ENCODE measurements around the gene SNAPC1.

The SNAPC1 gene

GRCh38 chr14:61737915-61738314 is 24.3 kb upstream of the SNAPC1 start:
- no peaks in the 10 kb centered on the region for H3K27me3 ChIP-seq (ENCODE audit: insufficient read depth, low read length)
- no peaks in the 10 kb centered on the region for H3K9me3 ChIP-seq (ENCODE audit: low read length)
- H3K4me1 ChIP-seq (ENCODE audit: insufficient read depth, low read length, severe bottlenecking) = no peaks in the 10 kb centered on the region
- no peaks in the 10 kb centered on the region; the same call in 1 of the 2 replicates for H3F3A ChIP-seq (ENCODE audit: insufficient read depth, low read length)
- H3K79me2 ChIP-seq (ENCODE audit: insufficient read depth, low read length) = peaks cover 17% of the 10 kb centered on the region; the same call in 1 of the 2 replicates
- H3K36me3 ChIP-seq (ENCODE audit: insufficient read depth, low read length) = peaks cover 100% of the 10 kb centered on the region
- no peak overlapping the region for H3K27ac ChIP-seq (ENCODE audit: low read depth, low read length, poor library complexity, severe bottlenecking)
- TF ChIP-seq CTCF (IDR thresholded peaks at IDR 0.05; ENCODE audit: low read length) (no peak), EZH2 (IDR thresholded peaks at IDR 0.05; ENCODE audit: borderline replicate concordance, low read length) (no peak)
- no peak overlapping the region for H3K4me3 ChIP-seq (ENCODE audit: low read depth, low read length, poor library complexity, severe bottlenecking)
- no peak overlapping the region for H3K9ac ChIP-seq (ENCODE audit: low read length)
- no peaks in the 10 kb centered on the region for H4K20me1 ChIP-seq (ENCODE audit: insufficient read depth, low read length)
- H2AFZ ChIP-seq (ENCODE audit: low read length) = no peak overlapping the region
- no peak overlapping the region for H3K4me2 ChIP-seq (ENCODE audit: low read length)
- no peaks in the 10 kb centered on the region for H3K9me2 ChIP-seq (ENCODE audit: low read depth, low read length)

GRCh38 chr14:61739133-61739532 is 23.1 kb upstream of the SNAPC1 start:
- Histone ChIP-seq H3K4me1 (ENCODE audit: insufficient read depth, low read length, severe bottlenecking) (no peaks in the 10 kb centered on the region), H3K9ac (ENCODE audit: low read length) (no peak overlapping the region), H2AFZ (ENCODE audit: low read length) (no peak overlapping the region), H3K9me2 (ENCODE audit: low read depth, low read length) (no peaks in the 10 kb centered on the region), H3F3A (ENCODE audit: insufficient read depth, low read length) (no peaks in the 10 kb centered on the region; the same call in 1 of the 2 replicates), H3K27ac (ENCODE audit: low read depth, low read length, poor library complexity, severe bottlenecking) (no peak overlapping the region), H3K79me2 (ENCODE audit: insufficient read depth, low read length) (peaks cover 17% of the 10 kb centered on the region; the same call in 1 of the 2 replicates), H3K4me3 (ENCODE audit: low read depth, low read length, poor library complexity, severe bottlenecking) (no peak overlapping the region), H3K9me3 (ENCODE audit: low read length) (no peaks in the 10 kb centered on the region), H3K36me3 (ENCODE audit: insufficient read depth, low read length) (peaks cover 100% of the 10 kb centered on the region), H3K4me2 (ENCODE audit: low read length) (no peak overlapping the region), H3K27me3 (ENCODE audit: insufficient read depth, low read length) (no peaks in the 10 kb centered on the region), H4K20me1 (ENCODE audit: insufficient read depth, low read length) (no peaks in the 10 kb centered on the region)
- TF ChIP-seq CTCF (IDR thresholded peaks at IDR 0.05; ENCODE audit: low read length) (no peak), EZH2 (IDR thresholded peaks at IDR 0.05; ENCODE audit: borderline replicate concordance, low read length) (no peak)

DNA sequence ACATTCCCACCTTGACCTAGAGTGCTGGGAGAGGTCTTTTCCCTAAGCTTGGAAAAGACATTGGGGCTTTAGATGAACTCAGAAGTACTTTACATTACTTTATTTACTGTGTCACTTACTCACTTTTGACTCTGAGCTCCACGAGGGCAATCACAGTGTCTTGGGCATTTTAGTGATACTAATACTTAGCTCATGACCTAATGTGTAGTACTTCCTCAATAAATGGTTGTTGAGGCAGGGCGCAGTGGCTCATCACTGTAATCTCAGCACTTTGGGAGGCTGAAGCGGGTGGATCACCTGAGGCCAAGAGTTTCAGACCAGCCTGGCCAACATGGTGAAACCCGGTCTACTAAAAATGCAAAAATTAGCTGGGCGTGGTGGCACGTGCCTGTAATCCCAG is 19.8 kb upstream of the SNAPC1 start:
- Histone ChIP-seq H3K9me2 (ENCODE audit: low read depth, low read length) (no peaks in the 10 kb centered on the region), H3K4me3 (ENCODE audit: low read depth, low read length, poor library complexity, severe bottlenecking) (no peak overlapping the region), H3K4me1 (ENCODE audit: insufficient read depth, low read length, severe bottlenecking) (peaks cover 13% of the 10 kb centered on the region), H3K36me3 (ENCODE audit: insufficient read depth, low read length) (peaks cover 100% of the 10 kb centered on the region), H3F3A (ENCODE audit: insufficient read depth, low read length) (no peaks in the 10 kb centered on the region; the same call in 1 of the 2 replicates), H3K27me3 (ENCODE audit: insufficient read depth, low read length) (no peaks in the 10 kb centered on the region), H3K27ac (ENCODE audit: low read depth, low read length, poor library complexity, severe bottlenecking) (no peak overlapping the region), H4K20me1 (ENCODE audit: insufficient read depth, low read length) (no peaks in the 10 kb centered on the region), H3K79me2 (ENCODE audit: insufficient read depth, low read length) (peaks cover 15% of the 10 kb centered on the region; the same call in 1 of the 2 replicates), H2AFZ (ENCODE audit: low read length) (no peak overlapping the region), H3K9me3 (ENCODE audit: low read length) (no peaks in the 10 kb centered on the region), H3K4me2 (ENCODE audit: low read length) (no peak overlapping the region), H3K9ac (ENCODE audit: low read length) (no peak overlapping the region)
- TF ChIP-seq EZH2 (IDR thresholded peaks at IDR 0.05; ENCODE audit: borderline replicate concordance, low read length) (no peak), CTCF (IDR thresholded peaks at IDR 0.05; ENCODE audit: low read length) (no peak)

All from OCI-LY1 (cell line).